Adipocyte (in vitro differentiated cells): Measurements from ENCODE around the gene MITD1.
A peak's percentile ranks its signal among the peaks of the same experiment; 100 is the strongest.
"Not testable (repeated sequence)": the region's sequence is repeated elsewhere in the genome, so short reads cannot be mapped to it uniquely, and the experiment has no call there.

Experiments used
- DNase-seq: peaks from one replicate; pipeline ENCODE4 v3.0.0-alpha.2; 2015; ENCODE audit warnings: low read depth
- H3K27me3 ChIP-seq: replicated peaks from 2 replicates; pipeline ENCODE4 v1.7.0; 2013; ENCODE audit warnings: mild to moderate bottlenecking, low read length, moderate library complexity; ENCODE audit not compliant: control insufficient read depth, insufficient read depth
- H3K36me3 ChIP-seq: 2 replicates; pipeline ENCODE4 v1.7.0; 2013; ENCODE audit warnings: low read length, mild to moderate bottlenecking, moderate library complexity; ENCODE audit not compliant: control insufficient read depth, insufficient read depth, severe bottlenecking
- H3K4me1 ChIP-seq: 2 replicates; pipeline ENCODE4 v1.7.0; 2013; ENCODE audit warnings: mild to moderate bottlenecking, low read length, moderate library complexity; ENCODE audit not compliant: control insufficient read depth, insufficient read depth
- H3K4me3 ChIP-seq: 2 replicates; pipeline ENCODE4 v1.7.0; 2013; ENCODE audit warnings: mild to moderate bottlenecking, low read length, moderate library complexity
- H3K9ac ChIP-seq: 2 replicates; pipeline ENCODE4 v1.7.0; 2013; ENCODE audit warnings: mild to moderate bottlenecking, low read length, moderate library complexity
- H3K9me3 ChIP-seq: 2 replicates; pipeline ENCODE4 v1.7.0; 2013; ENCODE audit warnings: mild to moderate bottlenecking, low read length, moderate library complexity; ENCODE audit not compliant: control insufficient read depth

Gene MITD1

DNA sequence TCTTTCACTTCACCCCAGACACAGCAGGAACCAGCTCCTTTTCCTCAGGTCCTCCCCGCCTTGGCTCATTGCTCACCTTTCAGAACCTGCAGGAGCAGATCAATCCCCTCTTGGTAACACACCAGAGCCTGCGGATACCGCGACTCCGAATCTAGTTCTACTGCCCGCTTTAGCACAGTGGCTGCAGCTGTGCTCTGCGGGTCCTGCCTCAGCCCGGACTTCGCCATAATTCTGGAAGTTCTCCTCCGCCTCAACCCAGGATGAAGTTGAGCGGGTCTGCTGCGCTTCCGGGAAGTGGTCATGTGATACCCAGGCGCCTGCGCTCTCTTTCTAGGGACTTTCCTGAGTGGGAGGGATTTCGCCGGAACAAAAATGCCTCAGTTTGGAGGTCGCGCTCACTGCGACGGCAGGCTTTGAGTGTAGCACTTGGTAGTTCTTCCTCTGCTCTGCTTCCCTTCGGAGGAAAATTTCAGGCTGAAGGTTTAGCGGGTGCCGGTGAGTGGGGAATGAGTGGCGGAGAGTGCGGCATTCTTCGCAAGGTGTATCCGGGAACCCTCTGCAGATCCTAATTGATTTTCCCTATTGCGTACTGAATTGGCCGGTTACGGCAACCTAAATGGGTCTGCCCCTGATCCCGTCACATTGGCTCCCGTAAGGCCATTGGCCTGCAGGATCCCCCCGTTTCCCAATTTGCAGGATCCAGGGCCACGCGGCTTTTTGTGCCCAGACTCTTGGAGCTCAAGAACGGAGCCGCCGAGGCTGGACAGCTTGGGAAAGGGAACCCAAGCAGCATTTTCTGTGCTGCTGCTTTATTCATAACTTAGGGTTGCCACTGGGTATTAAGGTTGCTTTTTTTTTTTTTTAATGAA, at the start of gene MITD1, which contains the start of gene MRPL30:
MITD1 (minus strand) TSS at position 304 of the 869 bp plus-strand sequence; CDS start at position 227, 77 bp downstream.
MRPL30 (plus strand) TSS at position 430 of the 869 bp plus-strand sequence. CDS start 5,020 bp downstream, outside the sequence.
- peak within 1 kb of the TSS; percentile 94 for H3K4me3 ChIP-seq
- no peaks in the 10 kb centered on the region for H3K27me3 ChIP-seq
- H3K9me3 ChIP-seq = no peaks in the 10 kb centered on the region
- peak within 1 kb of the TSS; percentile 92 for H3K9ac ChIP-seq
- peaks cover 34% of the 10 kb centered on the region for H3K4me1 ChIP-seq
- no peaks in the 10 kb centered on the region for H3K36me3 ChIP-seq
- DNase-seq = peak; percentile 98

DNA sequence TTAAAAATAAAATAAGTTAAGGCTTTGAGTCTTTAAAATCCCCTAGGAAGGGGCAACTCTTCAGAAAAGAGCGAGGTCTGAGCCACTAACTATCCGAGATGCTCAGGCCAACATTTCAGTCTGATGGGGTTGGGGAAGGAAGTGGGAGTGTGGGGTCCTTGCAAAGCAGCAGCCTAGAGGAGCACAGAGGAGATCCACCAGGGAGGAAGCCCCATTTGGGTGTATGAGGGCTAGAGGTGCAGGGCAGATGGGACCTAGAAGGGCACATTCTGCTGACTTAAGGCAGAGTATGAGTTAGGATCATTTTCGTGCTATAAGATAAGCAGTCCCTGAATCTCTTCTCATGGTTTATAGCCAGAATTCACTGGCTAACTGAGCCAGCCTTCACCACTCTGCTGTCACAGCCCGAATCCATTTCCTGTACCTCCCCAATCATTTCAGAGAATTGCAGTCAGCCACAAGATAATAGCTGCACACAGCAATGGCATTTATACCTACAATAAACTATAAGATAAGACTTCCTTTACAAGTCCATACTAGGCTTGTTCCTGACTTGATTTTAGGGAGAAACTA, 37.2 kb upstream of the MITD1 start:
- Histone ChIP-seq H3K9me3 (no peaks in the 10 kb centered on the region), H3K36me3 (peaks cover 8% of the 10 kb centered on the region), H3K27me3 (no peaks in the 10 kb centered on the region), H3K4me1 (no peaks in the 10 kb centered on the region), H3K9ac (no peak overlapping the region), H3K4me3 (no peak overlapping the region)
- no peak for DNase-seq

DNA sequence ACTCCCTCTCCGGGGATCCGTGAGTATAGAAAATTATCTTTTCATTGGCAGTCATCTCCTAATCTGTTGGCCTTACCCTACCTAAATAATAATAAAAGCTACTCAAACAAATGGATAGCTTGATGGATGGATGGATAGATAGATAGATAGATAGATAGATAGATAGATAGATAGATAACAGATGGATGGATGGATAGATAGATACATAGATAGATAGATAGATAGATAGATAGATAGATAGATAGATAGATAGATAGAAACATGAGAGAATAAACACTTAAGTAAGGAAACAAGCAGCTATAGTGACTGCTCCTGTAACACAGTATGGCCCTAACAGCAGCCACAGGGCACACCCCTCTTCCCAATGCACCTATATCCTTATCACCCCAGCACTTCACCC, 35.2 kb upstream of the MITD1 start:
- no peaks in the 10 kb centered on the region for H3K9me3 ChIP-seq
- DNase-seq = no peak

DNA sequence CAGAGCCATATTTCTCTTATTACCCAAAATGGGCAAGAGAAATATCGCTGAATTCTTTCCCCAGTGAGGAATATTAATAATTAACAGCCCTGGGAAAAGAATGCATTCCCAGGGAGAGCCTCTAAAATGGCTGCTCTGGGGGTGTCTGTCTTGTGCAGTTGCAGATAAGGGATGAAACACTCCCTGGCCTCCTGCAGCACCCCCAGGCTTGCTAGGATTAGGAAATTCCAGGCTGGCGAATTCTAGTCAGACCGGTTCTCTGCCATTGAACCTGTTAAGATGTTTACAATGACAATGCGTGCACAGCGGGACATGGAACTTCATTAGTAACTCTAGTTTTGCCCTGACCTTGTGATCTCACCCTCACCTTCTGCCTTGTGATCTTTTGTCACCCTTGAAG, 24.6 kb upstream of the MITD1 start:
- no peaks in the 10 kb centered on the region for H3K9me3 ChIP-seq
- no peak overlapping the region for H3K4me3 ChIP-seq
- no peak overlapping the region for H3K9ac ChIP-seq
- H3K36me3 ChIP-seq = peaks cover 2% of the 10 kb centered on the region
- no peak for DNase-seq
- H3K27me3 ChIP-seq = no peaks in the 10 kb centered on the region
- no peaks in the 10 kb centered on the region for H3K4me1 ChIP-seq

More for the DNA sequence above, 35.2 kb upstream of the MITD1 start:
- no peak overlapping the region for H3K4me3 ChIP-seq
- peaks cover 4% of the 10 kb centered on the region for H3K4me1 ChIP-seq
- no peak overlapping the region for H3K9ac ChIP-seq
- H3K27me3 ChIP-seq = no peaks in the 10 kb centered on the region
- H3K36me3 ChIP-seq = peaks cover 8% of the 10 kb centered on the region

DNA sequence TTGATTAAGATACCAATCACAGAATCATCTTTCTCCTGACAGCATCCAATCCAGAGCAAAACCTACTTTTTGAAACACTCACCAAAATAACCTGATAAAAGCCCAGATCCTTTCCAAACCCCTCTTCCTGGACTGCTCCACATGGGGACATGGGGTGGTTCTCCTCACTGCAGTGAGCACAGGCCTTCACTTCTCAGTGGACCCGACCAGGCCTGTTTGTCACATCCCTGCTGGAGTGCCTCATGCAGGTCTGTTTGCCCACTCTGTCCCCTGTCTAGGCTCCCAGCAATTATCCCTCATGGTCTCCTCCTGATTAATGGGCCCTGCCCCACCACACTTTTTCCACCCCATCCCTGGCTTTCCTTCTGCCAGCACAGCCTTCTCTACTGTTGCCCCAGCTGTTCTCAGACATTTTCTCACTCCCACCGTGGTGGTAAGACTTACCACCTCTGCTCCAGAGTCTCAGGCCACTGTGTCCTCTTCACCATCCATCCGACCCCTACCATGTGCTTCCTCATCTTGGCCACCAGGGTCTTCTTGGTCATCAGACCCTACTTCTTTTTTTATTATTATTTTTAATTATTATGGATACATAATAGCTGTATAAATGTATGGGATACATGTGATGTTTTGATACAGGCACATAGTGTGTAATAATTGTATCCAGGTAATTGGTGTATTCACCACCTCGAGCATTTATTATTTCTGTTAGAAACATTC, 21.3 kb upstream of the MITD1 start:
- H3K4me1 ChIP-seq = no peaks in the 10 kb centered on the region
- H3K9ac ChIP-seq = no peak overlapping the region
- no peak overlapping the region for H3K4me3 ChIP-seq
- peaks cover 18% of the 10 kb centered on the region for H3K36me3 ChIP-seq
- no peaks in the 10 kb centered on the region for H3K27me3 ChIP-seq
- no peak for DNase-seq
- H3K9me3 ChIP-seq = no peaks in the 10 kb centered on the region

DNA sequence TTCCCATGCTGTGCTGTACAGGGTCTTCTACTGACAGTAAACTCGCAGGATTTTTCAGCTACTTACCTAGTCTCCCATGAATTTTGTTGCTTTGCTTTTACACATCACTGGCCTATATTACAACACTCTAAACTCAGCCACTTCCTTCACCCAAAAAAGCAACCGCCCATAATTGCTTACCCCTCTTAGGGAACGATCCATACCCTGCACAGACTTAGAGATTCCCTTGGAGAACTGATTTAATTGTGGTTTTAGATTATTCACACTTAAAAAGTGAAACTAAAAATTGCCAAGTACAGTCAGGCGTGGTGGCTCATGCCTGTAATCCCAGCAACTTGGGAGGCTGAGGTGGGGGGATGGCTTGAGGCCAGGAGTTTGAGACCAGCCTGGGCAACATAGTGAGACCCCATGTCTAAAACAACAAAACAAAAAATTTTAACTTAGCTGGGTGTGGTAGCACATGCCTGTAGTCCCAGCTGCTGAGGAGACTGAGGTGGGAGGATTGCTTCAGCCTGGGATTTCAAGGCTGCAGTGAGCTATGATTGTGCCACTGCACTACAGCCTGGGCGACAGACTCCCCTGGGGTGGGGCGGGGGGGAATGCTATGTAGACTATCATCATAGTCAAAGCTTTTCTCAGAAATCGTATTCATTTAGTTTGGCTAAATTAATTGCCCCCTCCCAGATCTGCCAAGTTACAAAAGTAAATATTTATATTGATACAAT, 19.4 kb upstream of the MITD1 start:
- H3K4me3 ChIP-seq = no peak overlapping the region
- no peak for DNase-seq
- peaks cover 36% of the 10 kb centered on the region for H3K36me3 ChIP-seq
- no peaks in the 10 kb centered on the region for H3K27me3 ChIP-seq
- no peak overlapping the region for H3K9ac ChIP-seq
- no peaks in the 10 kb centered on the region for H3K9me3 ChIP-seq
- H3K4me1 ChIP-seq = no peaks in the 10 kb centered on the region

DNA sequence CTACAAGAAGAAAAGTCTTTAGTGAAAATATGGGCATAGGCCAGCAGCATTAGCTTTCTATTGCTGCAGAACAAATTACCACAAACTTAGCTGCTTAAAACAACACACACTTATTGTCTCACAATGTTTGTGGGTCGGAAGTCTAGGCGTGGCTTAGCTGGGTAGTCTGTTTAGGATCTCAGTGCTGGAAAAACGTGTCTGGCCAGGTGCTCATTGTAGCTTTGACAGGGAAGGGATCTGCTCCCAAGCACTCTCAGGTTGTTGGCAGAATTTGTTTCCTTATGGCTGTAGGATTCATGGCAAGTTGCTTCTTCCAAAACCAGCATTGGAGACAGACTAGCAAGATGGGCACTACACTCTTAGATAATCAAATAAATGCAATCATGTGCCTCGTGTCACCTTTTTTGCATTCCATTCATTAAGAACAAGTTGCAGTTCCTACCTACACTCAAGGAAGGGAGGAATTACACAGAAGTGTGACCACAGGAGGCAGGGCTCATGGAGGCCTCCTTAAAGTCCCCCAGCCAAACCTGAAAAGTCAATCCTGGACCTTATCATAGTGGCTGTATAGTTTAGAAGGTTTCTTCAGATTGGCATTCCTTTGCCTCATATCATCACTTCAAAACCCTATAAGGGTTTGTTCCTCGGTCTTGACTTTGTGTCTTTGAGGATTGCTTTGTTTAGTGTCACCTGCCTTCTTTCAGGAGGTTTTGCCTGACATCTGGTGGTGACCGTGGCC, 17.4 kb upstream of the MITD1 start:
- Histone ChIP-seq H3K36me3 (peaks cover 50% of the 10 kb centered on the region), H3K27me3 (no peaks in the 10 kb centered on the region), H3K4me3 (no peak overlapping the region)

DNA sequence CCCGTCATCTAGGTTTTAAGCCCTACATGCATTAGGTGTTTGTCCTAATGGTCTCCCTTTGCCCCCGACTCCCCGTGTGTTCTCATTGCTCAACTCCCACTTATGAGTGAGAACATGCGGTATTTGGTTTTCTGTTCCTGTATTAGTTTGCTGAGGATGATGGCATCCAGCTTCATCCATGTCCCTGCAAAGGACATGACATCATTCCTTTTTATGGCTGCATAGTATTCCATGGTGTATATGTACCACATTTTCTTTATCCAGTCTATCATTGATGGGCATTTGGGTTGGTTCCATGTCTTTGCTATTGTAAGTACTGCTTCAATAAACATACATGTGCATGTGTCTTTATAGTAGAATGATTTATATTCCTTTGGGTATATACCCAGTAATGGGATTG, 11.5 kb upstream of the MITD1 start:
- H3K4me1 ChIP-seq, H3K27me3 ChIP-seq, H3K9me3 ChIP-seq, DNase-seq, H3K9ac ChIP-seq, H3K4me3 ChIP-seq: not testable (repeated sequence)
- peaks cover 75% of the 10 kb centered on the region for H3K36me3 ChIP-seq

More for the DNA sequence above, 17.4 kb upstream of the MITD1 start:
- DNase-seq = no peak
- no peak overlapping the region for H3K9ac ChIP-seq
- H3K9me3 ChIP-seq = no peaks in the 10 kb centered on the region
- no peaks in the 10 kb centered on the region for H3K4me1 ChIP-seq

DNA sequence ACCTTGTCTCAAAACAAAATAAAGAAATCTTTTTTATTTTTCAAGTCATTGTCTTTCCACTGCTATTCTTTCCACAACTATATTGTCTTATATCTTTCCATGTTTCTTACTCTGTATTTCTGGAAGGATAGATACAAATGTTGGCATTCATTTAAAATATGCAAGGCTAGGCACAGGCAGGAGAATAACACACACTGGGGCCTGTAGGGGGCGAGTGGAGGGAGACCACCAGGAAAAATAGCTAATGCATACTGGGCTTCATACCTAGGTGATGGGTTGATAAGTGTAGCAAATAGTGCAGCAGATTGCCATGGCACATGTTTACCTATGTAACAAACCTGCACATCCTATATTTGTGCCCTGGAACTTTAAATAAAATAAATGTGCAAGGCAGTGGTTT, 9.7 kb upstream of the MITD1 start:
- H3K36me3 ChIP-seq = peaks cover 65% of the 10 kb centered on the region
- H3K9ac ChIP-seq = no peak overlapping the region
- no peaks in the 10 kb centered on the region for H3K9me3 ChIP-seq
- no peaks in the 10 kb centered on the region for H3K4me1 ChIP-seq
- H3K27me3 ChIP-seq = no peaks in the 10 kb centered on the region
- H3K4me3 ChIP-seq = no peak overlapping the region
- no peak for DNase-seq

DNA sequence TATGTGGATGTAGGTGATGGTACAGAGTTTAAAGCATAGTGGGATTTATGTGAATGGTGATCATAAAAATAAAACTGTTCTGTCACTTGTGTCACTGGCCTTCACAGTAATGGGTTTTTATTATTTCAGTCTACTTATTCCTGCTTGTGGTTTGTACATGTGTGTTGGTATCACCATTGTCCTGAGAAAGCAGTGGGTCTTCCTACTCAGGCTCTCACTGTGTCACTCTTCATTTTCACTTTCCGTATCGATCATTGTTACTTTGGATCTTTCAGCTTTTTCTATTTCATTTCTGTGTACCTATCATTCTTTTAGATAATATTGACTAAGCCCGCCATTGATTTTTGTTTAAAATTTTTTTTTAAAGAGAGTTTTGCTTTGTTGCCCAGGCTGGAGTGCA, 7.5 kb upstream of the MITD1 start:
- no peak overlapping the region for H3K4me3 ChIP-seq
- H3K4me1 ChIP-seq = no peaks in the 10 kb centered on the region
- no peaks in the 10 kb centered on the region for H3K27me3 ChIP-seq
- H3K9me3 ChIP-seq = no peaks in the 10 kb centered on the region
- no peak overlapping the region for H3K9ac ChIP-seq
- peaks cover 49% of the 10 kb centered on the region for H3K36me3 ChIP-seq
- no peak for DNase-seq
